ENCODE data around the gene DENND5B.
"Not testable (repeated sequence)": the region's sequence is repeated elsewhere in the genome, so short reads cannot be mapped to it uniquely, and the experiment has no call there.

The DENND5B gene

GRCh38 chr12:31506515-31507306 is 84.2 kb downstream of the DENND5B start:
- no peak for DNase-seq (ENCODE audit: low read depth)

- DNase-seq (ENCODE audit: low read depth), result no peak
Measured at GRCh38 chr12:31504625-31505222, 86.2 kb downstream of the DENND5B start.

- not testable (repeated sequence) for DNase-seq (ENCODE audit: low read depth)
Measured at GRCh38 chr12:31501014-31501413, 89.9 kb downstream of the DENND5B start.

GRCh38 chr12:31499567-31499966 is 91.4 kb downstream of the DENND5B start:
- DNase-seq (ENCODE audit: low read depth), result no peak

- no peak for DNase-seq (ENCODE audit: low read depth)
Measured at GRCh38 chr12:31498424-31498823, 92.5 kb downstream of the DENND5B start.

GRCh38 chr12:31496257-31496656 is 94.7 kb downstream of the DENND5B start:
- DNase-seq (ENCODE audit: low read depth), result no peak

GRCh38 chr12:31494455-31494854 is 96.5 kb downstream of the DENND5B start:
- DNase-seq (ENCODE audit: low read depth), result no peak

- DNase-seq (ENCODE audit: low read depth), result no peak
Measured at GRCh38 chr12:31492599-31493196, 98.2 kb downstream of the DENND5B start.

- no peak for DNase-seq (ENCODE audit: low read depth)
Measured at GRCh38 chr12:31491841-31492598, 98.9 kb downstream of the DENND5B start.

GRCh38 chr12:31491241-31491794 is 99.6 kb downstream of the DENND5B start:
- DNase-seq (ENCODE audit: low read depth), result no peak

- no peak for DNase-seq (ENCODE audit: low read depth)
Measured at GRCh38 chr12:31488737-31489338, 102.1 kb downstream of the DENND5B start.

GRCh38 chr12:31485571-31485970 is 105.4 kb downstream of the DENND5B start:
- DNase-seq (ENCODE audit: low read depth), result no peak

GRCh38 chr12:31482816-31483215 is 108.1 kb downstream of the DENND5B start:
- no peak for DNase-seq (ENCODE audit: low read depth)

- no peak for DNase-seq (ENCODE audit: low read depth)
Measured at GRCh38 chr12:31481415-31481814, 109.5 kb downstream of the DENND5B start.

GRCh38 chr12:31479516-31480210 is 111.3 kb downstream of the DENND5B start:
- no peak for DNase-seq (ENCODE audit: low read depth)

- no peak for DNase-seq (ENCODE audit: low read depth)
Measured at GRCh38 chr12:31478898-31479297, 112.0 kb downstream of the DENND5B start.

GRCh38 chr12:31478425-31478824 is 112.5 kb downstream of the DENND5B start:
- DNase-seq (ENCODE audit: low read depth), result no peak

- DNase-seq (ENCODE audit: low read depth), result no peak
Measured at GRCh38 chr12:31477687-31478086, 113.2 kb downstream of the DENND5B start.

- no peak for DNase-seq (ENCODE audit: low read depth)
Measured at GRCh38 chr12:31476437-31476836, 114.5 kb downstream of the DENND5B start.

- not testable (repeated sequence) for DNase-seq (ENCODE audit: low read depth)
Measured at GRCh38 chr12:31475610-31476009, 115.3 kb downstream of the DENND5B start.

- DNase-seq (ENCODE audit: low read depth), result no peak
Measured at GRCh38 chr12:31474751-31475150, 116.2 kb downstream of the DENND5B start.

All from stimulated activated CD8-positive, alpha-beta memory T cell treated with anti-CD3 and anti-CD28 coated beads, Interleukin-15, amount 100 ng/mL, for 1 hour (primary cell).